Large intestine (tissue), 3 donors: ENCODE data around the gene NLRP10. TPM values are rescaled to one million over a fixed set of nuclear protein-coding genes. Genes with fewer than 3 reads are reported as not detected.

Experiments
- DNase-seq, 2 donors: peaks; one replicate each; pipeline versions ENCODE4 v3.0.0 to v3.0.0-alpha.2; 2013
- H3K27ac ChIP-seq: one replicate; pipeline ENCODE4 v1.5.1; 2013; ENCODE audit warnings: low read length
- H3K27me3 ChIP-seq: 2 replicates; pipeline ENCODE4 v1.6.1; 2013; ENCODE audit warnings: low read length; ENCODE audit not compliant: control insufficient read depth, insufficient read depth
- H3K36me3 ChIP-seq: 2 replicates; pipeline ENCODE4 v1.6.1; 2013; ENCODE audit warnings: low read length; ENCODE audit not compliant: control insufficient read depth, insufficient read depth
- H3K4me1 ChIP-seq: one replicate; pipeline ENCODE4 v1.6.1; 2013; ENCODE audit warnings: low read length; ENCODE audit not compliant: control insufficient read depth, insufficient read depth
- H3K4me3 ChIP-seq: one replicate; pipeline ENCODE4 v1.5.1; 2013; ENCODE audit warnings: low read length
- H3K9me3 ChIP-seq: one replicate; pipeline ENCODE4 v1.6.1; 2013; ENCODE audit warnings: mild to moderate bottlenecking, low read depth, low read length, moderate library complexity; ENCODE audit not compliant: control insufficient read depth
- WGBS: methylation state at CpG from one replicate; pipeline ENCODE4 v1.1.5; 2013; ENCODE audit warnings: low lambda C conversion rate; ENCODE audit not compliant: insufficient coverage; 5-methylcytosine and 5-hydroxymethylcytosine counted together
- polyA plus RNA-seq: library from polyadenylated mRNA; unstranded; fragments of 120-200 nt; gene quantifications from one replicate; pipeline ENCODE4 v1.2.1, GENCODE V29; 2013

Gene NLRP10
- polyA plus RNA-seq, 1 donor, result not detected

DNA sequence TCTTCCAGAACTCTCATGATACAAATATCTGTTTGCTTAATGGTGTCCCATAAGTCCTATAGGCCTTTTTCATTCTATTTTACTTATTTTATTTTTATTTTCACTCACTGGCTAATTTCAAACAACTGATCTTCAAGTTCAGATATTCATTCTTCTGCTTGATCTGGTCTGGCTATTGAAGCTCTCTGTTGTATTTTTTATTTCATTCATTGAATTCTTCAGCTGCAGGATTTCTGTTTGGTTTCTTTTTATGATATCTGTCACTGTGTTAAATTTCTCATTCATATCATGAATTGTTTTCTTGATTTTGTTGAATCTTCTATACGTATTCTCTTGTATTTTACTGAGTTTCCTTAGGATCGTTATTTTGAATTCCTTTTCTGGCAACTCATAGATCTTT lies 21.1 kb downstream of the NLRP10 start:
- H3K27ac ChIP-seq, result no peak overlapping the region
- H3K36me3 ChIP-seq, result no peaks in the 10 kb centered on the region
- DNase-seq, result no peak
- H3K9me3 ChIP-seq, result peaks cover 7% of the 10 kb centered on the region
- no peaks in the 10 kb centered on the region for H3K4me1 ChIP-seq
- peaks cover 2% of the 10 kb centered on the region for H3K27me3 ChIP-seq
- WGBS, result 88% methylated on average over 1 of the region's 2 CpGs
- no peak overlapping the region for H3K4me3 ChIP-seq

DNA sequence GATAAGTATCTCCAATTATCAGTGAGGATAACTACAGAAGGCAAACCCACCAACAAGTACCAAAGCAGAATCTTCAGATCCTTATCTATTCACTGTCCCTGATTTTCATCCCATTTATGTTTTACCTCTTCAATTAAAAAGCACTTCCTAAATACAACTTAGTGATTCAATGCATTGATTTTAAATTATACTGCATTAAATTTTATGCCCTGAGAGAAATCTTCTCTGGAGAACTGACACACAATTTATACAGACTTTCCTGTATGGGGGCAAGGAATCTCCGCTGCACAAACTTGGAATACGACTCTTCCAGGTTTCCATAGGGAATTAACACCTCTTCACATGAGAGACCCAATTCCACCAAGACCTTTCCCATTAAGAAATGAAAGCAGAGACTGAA lies 23.6 kb downstream of the NLRP10 start, which contains the start of gene OR10A3:
TSS of gene OR10A3 (minus strand) at position 101 of the 400 bp plus-strand sequence. CDS start 2,188 bp downstream, outside the sequence.
- no peak within 1 kb of the TSS for H3K27ac ChIP-seq
- DNase-seq, result no peak
- no peak within 1 kb of the TSS for H3K4me3 ChIP-seq
- no peaks in the 10 kb centered on the region for H3K4me1 ChIP-seq
- WGBS, result no CpG with 5 or more reads among the region's 2 CpGs
- peaks cover 7% of the 10 kb centered on the region for H3K9me3 ChIP-seq
- H3K36me3 ChIP-seq, result no peaks in the 10 kb centered on the region
- H3K27me3 ChIP-seq, result no peaks in the 10 kb centered on the region

DNA sequence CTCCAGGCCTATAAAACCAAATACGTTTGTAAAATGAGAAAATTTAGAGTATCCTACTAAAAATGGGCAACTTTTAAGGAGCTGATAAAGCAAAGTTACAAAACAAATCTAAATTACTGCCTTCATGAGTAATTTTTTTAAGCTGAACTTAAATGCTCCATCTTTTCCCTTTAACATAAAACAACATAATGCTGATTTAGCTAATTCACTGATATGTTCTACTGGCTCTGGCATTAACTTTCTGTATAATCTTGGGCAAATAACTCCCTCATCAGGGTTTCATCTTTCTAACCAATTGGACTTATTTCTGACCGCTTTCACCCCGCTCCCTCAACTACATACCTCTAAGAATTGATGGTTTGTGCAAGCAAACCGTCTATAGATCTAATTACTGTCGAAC lies 24.1 kb downstream of the NLRP10 start:
- Histone ChIP-seq H3K4me1 (no peaks in the 10 kb centered on the region), H3K27ac (no peak overlapping the region), H3K27me3 (no peaks in the 10 kb centered on the region), H3K4me3 (no peak overlapping the region), H3K9me3 (peaks cover 7% of the 10 kb centered on the region), H3K36me3 (no peaks in the 10 kb centered on the region)
- 60% methylated on average over 2 of the region's 5 CpGs for WGBS
- no peak for DNase-seq

DNA sequence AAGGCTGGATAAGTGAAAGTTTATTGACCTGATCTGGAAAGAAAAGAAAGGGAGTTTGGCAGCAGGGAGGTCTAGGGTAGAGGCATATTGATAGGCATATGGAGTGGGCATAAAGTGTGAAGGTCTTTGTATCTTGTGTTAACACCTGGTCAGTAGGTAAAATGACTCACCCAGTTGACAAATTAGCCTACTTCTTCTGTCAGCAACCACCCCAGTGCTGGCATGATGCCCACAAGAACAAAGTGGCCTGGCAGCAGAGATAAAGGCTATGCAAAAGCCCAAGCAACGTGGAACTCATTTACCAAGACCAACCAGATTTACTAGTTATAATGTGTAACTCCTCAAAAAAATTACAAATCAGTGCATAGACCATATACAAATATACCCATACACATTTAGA lies 28.6 kb downstream of the NLRP10 start:
- H3K36me3 ChIP-seq, result no peaks in the 10 kb centered on the region
- no CpG with 5 or more reads among the region's 1 CpG for WGBS
- H3K27me3 ChIP-seq, result no peaks in the 10 kb centered on the region
- no peak for DNase-seq
- H3K9me3 ChIP-seq, result no peaks in the 10 kb centered on the region
- H3K27ac ChIP-seq, result no peak overlapping the region
- H3K4me1 ChIP-seq, result no peaks in the 10 kb centered on the region
- H3K4me3 ChIP-seq, result no peak overlapping the region

DNA sequence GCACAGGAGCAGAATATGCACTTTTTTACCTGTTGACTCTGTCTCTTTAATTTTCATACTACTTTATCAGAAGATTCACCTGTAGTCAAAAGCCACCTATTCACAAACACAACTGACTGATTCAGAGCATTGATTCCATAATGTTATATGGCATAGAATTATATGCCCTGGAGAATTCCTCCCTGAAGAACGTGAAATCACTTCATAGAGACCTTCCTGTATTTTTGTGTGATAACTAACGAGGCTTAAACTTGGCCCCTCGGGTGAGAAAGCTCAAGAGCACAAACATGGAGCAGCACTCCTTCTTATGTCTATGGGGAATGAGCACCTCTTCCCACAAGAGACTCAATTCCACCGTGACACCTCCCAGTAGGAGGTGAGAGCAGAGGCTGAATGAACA lies 34.1 kb downstream of the NLRP10 start, which contains the start of gene OR10A6:
TSS of gene OR10A6 (minus strand) at position 101 of the 400 bp plus-strand sequence. CDS start 2,606 bp downstream, outside the sequence.
- Histone ChIP-seq H3K27me3 (peaks cover 2% of the 10 kb centered on the region), H3K36me3 (no peaks in the 10 kb centered on the region), H3K9me3 (peaks cover under 1% of the 10 kb centered on the region), H3K27ac (no peak within 1 kb of the TSS), H3K4me1 (no peaks in the 10 kb centered on the region), H3K4me3 (no peak within 1 kb of the TSS)
- no peak for DNase-seq
- 100% methylated on average over 1 of the region's 4 CpGs for WGBS

DNA sequence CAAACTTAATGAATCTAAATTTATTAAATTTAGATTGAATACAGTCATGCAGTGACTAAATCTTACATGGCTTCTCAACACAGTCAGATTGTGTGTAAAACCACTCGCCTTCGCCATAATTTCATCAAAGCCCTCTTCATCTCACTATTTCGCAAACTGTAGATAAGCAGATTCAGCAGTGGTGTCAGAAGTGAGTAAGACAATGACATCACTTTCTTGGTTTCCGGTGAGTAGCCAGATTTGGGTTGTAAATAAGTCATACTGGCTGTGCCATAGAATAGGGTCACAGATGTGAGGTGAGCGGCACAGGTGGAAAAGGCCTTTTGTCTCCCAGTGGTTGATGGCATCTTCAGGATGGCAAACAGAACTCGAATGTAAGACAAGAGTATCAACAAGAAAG lies 37.6 kb downstream of the NLRP10 start:
- Histone ChIP-seq H3K36me3 (no peaks in the 10 kb centered on the region), H3K4me1 (peaks cover 4% of the 10 kb centered on the region), H3K27me3 (peaks cover 2% of the 10 kb centered on the region), H3K4me3 (no peak overlapping the region), H3K9me3 (peaks cover 4% of the 10 kb centered on the region), H3K27ac (no peak overlapping the region)
- DNase-seq, result no peak
- WGBS, result no CpG with 5 or more reads among the region's 6 CpGs

DNA sequence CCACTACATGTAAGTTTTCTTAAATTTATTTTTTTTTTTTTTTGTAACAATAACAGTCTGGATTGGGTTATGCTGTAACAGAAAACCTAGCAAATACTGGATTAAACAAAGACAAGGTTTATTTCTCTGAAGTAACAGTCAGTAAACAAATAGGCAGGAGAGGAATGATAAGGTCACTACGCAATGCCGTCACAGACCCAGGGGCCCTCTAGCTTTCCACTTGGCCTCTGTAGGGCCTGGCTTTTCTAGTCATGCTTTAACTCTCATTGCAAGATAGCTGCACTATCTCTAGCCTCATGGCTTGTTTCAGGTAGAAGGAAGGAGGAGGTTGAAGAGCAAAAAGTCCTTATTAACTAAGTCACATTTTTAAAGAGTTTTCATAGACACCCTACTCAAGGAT lies 40.7 kb downstream of the NLRP10 start:
- Histone ChIP-seq H3K27ac (peak overlapping the region; percentile 62), H3K36me3 (no peaks in the 10 kb centered on the region), H3K4me3 (no peak overlapping the region), H3K4me1 (peaks cover 4% of the 10 kb centered on the region), H3K9me3 (peaks cover 4% of the 10 kb centered on the region), H3K27me3 (no peaks in the 10 kb centered on the region)
- peak; percentile 35 to 79 for DNase-seq
- WGBS, result no CpG with 5 or more reads among the region's 2 CpGs

DNA sequence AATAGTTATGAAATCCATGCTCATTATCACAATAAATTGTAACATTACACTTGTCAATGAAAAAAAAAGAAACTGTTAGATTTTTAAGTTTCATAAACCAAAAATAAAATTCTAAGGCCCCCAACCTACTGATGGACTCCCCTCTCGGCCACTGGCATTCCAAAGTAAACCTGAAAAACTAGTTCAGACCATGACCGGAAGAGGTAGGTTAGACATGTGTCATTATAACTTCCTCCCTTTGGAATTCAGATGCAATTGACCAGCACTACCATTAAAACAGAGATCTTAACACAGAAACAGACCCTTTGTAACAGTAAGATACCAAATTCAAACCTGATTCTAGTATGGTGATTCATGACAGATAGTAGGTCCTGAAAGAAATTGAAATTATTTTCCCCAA lies 47.1 kb downstream of the NLRP10 start:
- no peaks in the 10 kb centered on the region for H3K27me3 ChIP-seq
- H3K4me3 ChIP-seq, result no peak overlapping the region
- H3K9me3 ChIP-seq, result no peaks in the 10 kb centered on the region
- no peak overlapping the region for H3K27ac ChIP-seq
- no peak for DNase-seq
- no peaks in the 10 kb centered on the region for H3K36me3 ChIP-seq
- H3K4me1 ChIP-seq, result no peaks in the 10 kb centered on the region
- no CpG with 5 or more reads among the region's 2 CpGs for WGBS

Other genes with a start within 250 kb of the NLRP10 start
- gene OR5P2, start 168.5 kb downstream of the NLRP10 start, polyA plus RNA-seq, result not detected
- not detected for gene OR5P3, start 134.6 kb downstream of the NLRP10 start, polyA plus RNA-seq
- gene OR10A6, start 34.2 kb downstream of the NLRP10 start, polyA plus RNA-seq, result 0.06 TPM
- gene OR10A3, start 23.7 kb downstream of the NLRP10 start, polyA plus RNA-seq, result 0.04 TPM
- 357 TPM for gene EIF3F, start 21.9 kb upstream of the NLRP10 start, polyA plus RNA-seq
- gene TUB, start 115.8 kb upstream of the NLRP10 start, polyA plus RNA-seq, result 15.2 TPM
- 9.0 TPM for gene RIC3, start 203.6 kb upstream of the NLRP10 start, polyA plus RNA-seq